ENCODE data around the gene RUFY4. TPM values are rescaled to one million over a fixed set of nuclear protein-coding genes. Genes with fewer than 3 reads are reported as not detected.

The RUFY4 gene, protein sequence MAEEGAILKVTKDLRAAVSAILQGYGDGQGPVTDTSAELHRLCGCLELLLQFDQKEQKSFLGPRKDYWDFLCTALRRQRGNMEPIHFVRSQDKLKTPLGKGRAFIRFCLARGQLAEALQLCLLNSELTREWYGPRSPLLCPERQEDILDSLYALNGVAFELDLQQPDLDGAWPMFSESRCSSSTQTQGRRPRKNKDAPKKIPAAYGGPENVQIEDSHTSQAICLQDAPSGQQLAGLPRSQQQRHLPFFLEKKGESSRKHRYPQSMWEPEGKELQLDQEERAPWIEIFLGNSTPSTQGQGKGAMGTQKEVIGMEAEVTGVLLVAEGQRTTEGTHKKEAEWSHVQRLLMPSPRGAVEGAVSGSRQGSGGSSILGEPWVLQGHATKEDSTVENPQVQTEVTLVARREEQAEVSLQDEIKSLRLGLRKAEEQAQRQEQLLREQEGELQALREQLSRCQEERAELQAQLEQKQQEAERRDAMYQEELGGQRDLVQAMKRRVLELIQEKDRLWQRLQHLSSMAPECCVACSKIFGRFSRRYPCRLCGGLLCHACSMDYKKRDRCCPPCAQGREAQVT
- total RNA-seq, result not detected
- long read RNA-seq, result 0 reads

GRCh38 chr2:218068721-218069334 lies at the start of gene RUFY4:
Gene RUFY4 (plus strand): TSS chr2:218069253. CDS start chr2:218070606, 1,353 bp downstream.
- intact Hi-C loops (cut with DNase I), result loop anchor here (2.0 kb wide), 1 partner anchor 284 kb away; no protein-coding TSS in a partner anchor
- peak; percentile 81 for DNase-seq (ENCODE audit: missing footprints)

GRCh38 chr2:218019411-218020060 lies 49.5 kb upstream of the RUFY4 start:
- DNase-seq (ENCODE audit: missing footprints) (no peak), ATAC-seq (no peak)
- intact Hi-C loops (cut with DNase I), result no loop called here

More at GRCh38 chr2:218068721-218069334, at the start of gene RUFY4:
- peak; percentile 68 for ATAC-seq

DNA sequence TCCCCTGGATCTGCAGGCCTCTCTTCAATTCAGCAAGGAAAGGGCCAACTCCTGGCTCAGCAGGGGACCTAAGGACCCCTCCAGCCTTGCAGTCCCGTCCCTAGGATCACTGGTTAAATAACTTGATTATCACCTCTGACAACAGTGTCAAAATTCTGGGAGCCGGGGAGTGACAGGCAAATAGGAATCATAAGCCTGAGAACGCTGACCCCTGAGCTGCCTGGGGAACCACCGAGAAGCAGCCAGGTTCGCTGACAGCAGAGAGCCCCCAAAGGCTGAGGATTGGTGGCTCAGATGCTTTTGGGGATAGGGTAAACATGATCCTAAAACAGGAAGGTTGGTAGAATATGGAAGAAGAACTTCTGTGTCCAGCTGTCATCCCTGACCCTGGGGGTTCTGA lies 48.8 kb upstream of the RUFY4 start:
- ATAC-seq (no peak), DNase-seq (ENCODE audit: missing footprints) (no peak)
- intact Hi-C loops (cut with DNase I), result no loop called here

GRCh38 chr2:218020966-218021535 lies 48.0 kb upstream of the RUFY4 start:
- no peak for DNase-seq (ENCODE audit: missing footprints)
- intact Hi-C loops (cut with DNase I), result no loop called here
- ATAC-seq, result no peak

DNA sequence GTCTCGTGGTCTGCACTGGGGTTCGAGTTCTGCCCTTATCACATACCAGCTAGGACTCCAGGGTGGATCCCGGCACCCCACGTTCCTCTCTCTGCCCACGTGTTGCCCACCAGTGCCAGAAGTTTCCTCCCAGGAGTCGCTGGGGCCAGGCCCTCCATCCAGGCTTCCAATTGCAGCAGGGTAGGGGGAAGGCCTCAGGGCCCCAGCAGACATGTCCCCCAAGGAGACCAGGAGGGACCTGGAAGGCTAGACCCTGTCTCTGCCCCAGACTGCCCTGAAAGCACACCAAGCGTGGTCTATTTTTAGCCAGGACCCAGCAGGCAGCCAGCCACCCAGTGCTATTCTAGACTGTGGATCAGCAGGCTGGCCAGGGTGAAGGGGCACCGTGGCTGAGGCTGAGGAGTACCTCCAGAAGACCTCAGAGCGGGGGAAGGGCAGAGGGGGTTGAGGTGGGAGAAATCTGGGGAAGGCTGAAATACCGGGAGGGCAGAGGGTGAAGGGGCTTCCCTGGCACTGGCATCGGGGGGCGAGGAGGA lies 47.4 kb upstream of the RUFY4 start:
- DNase-seq (ENCODE audit: missing footprints) (peak; percentile 85), ATAC-seq (peak; percentile 75)
- intact Hi-C loops (cut with DNase I), result no loop called here

GRCh38 chr2:218022131-218022850 lies 46.8 kb upstream of the RUFY4 start:
- intact Hi-C loops (cut with DNase I), result no loop called here
- no peak for DNase-seq (ENCODE audit: missing footprints)
- ATAC-seq, result no peak

- ATAC-seq, result no peak
- intact Hi-C loops (cut with DNase I), result no loop called here
- DNase-seq (ENCODE audit: missing footprints), result no peak
These were observed 46.1 kb upstream of the RUFY4 start for GRCh38 chr2:218022851-218023530.

GRCh38 chr2:218023636-218024035 lies 45.4 kb upstream of the RUFY4 start:
- DNase-seq (ENCODE audit: missing footprints), result peak; percentile 1
- no peak for ATAC-seq
- intact Hi-C loops (cut with DNase I), result no loop called here

- DNase-seq (ENCODE audit: missing footprints) (peak; percentile 28), ATAC-seq (peak; percentile 63)
- intact Hi-C loops (cut with DNase I), result no loop called here
These were observed 44.7 kb upstream of the RUFY4 start for GRCh38 chr2:218024336-218024735.

DNA sequence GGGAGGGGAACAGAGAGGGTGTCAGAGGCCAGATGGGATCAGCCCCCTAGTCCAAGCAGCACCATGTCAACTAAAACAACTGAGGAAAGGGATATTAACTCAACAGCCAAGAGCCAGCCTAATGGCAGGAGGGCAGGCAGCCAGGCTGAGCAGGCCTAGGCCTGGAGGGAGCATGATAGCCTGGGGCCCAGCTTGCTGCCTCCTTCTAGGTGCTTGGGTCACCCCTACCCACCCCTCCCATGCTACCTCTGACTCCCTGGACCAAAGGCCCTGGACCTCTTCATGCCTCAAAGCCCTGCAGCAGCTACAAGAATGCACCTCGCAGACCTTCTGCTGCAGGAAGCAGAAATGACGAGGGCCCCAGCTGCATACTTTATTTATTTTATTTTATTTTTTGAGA lies 44.2 kb upstream of the RUFY4 start:
- DNase-seq (ENCODE audit: missing footprints), result no peak
- intact Hi-C loops (cut with DNase I), result no loop called here
- no peak for ATAC-seq

DNA sequence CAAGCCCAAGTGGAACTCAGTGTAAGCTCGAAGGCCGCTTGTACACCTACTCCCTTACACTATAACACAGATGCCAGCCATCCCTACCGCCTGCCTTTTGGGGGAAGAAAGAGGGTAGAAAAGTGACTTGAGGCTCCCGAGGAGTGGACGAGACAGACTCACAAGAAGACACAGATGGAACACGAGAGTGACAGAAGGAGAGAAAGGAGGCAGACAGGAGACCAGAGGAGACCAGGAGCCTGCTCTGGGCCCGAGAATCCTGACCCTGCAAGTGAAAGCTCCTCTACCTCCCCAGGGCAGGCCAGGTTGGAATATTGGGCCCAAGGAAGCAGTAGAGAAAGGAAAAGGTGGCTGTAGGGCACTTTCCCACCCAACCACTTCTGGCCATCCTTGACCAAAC lies 42.8 kb upstream of the RUFY4 start:
- intact Hi-C loops (cut with DNase I), result no loop called here
- ATAC-seq (no peak), DNase-seq (ENCODE audit: missing footprints) (no peak)

DNA sequence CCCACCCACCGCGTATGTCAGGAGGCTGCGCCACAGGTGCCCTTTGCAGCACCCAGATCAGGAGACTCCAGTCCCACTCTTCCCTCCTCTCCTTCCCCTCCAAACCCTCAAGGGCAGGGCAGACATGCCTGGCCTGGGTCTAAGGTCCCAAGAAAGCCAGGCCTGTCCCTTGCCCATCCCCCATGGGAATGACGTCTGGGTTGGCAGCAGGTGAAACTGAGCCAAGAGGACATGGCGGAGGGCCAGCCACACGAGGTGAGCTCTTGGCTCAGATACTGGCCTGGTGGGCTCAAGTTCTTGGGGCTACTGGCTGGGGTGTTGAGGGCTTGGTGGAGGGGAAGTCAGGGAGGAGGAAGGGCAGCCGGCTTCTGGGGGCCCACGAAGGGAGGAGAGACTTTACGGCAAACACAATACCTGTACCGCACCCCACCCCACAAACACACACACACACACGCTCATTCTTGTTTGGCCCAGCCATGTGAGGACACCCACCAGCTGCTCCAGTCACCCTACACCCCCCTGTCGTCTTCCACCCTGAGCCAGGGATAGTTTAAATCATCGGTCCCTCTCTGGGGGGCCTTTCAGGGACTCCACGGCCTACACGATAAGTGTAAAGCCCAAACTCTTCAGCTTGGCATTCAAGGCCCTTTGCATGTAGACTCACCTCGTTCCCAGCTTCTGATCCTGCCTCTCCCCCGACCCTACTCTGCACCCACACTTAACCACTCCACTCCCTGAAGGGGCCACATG lies 42.2 kb upstream of the RUFY4 start:
- intact Hi-C loops (cut with DNase I), result no loop called here
- DNase-seq (ENCODE audit: missing footprints) (no peak), ATAC-seq (no peak)

DNA sequence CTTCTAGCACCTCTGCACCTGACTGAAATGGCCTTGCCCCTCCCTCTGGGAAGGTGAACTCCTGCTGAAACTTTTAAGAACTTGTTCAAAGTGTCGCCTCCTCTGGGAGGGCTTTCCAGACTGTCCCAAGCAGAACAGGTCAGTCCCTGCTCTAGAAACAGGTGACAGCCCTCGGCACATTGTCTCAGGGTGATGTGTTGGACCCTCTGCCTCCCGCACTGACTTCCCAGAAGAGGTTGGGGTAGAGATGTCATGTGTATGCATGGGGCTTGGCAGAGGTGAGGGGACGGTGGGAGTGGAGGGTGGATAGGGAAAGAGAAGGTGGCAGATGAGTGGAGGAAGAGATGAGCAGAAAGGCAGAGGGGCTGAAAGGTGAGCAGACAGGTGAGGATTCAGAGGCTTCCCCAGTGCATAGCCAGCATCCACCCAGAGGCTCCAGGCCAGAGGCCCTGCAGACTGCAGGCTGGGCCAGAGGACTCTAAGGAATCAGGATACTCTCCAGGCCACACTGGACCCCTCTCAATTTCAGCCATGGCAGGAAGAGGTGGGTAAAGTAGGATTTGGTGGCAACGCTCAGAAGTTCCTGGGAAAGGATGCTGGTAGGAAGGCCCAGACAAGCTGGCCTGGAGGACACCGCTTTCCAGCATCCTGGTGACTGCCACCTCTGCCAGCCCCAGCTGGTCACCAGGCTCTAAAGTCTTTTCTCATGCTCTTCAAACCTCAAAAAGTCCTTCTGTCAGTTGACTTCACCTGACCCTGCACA lies 41.4 kb upstream of the RUFY4 start:
- ATAC-seq, result no peak
- no peak for DNase-seq (ENCODE audit: missing footprints)
- intact Hi-C loops (cut with DNase I), result no loop called here

DNA sequence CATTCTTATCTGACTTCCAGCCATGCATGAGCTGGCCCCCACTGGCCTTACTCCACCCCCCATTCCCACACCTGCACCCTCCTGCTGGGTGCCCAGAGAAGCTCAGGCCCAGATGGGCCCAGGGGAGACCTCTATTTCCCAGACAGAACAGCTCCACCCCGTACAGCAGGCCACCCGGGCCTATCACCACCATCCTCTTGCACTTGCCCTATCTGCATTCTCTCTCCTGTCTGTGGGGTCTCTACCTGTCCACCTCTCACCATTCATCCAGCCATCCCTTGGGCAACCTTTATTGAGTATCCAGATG lies 40.9 kb upstream of the RUFY4 start:
- intact Hi-C loops (cut with DNase I), result no loop called here
- ATAC-seq (no peak), DNase-seq (ENCODE audit: missing footprints) (no peak)

- DNase-seq (ENCODE audit: missing footprints), result no peak
- ATAC-seq, result no peak
- intact Hi-C loops (cut with DNase I), result no loop called here
These were observed 40.3 kb upstream of the RUFY4 start for GRCh38 chr2:218028562-218029348.

Measured in Right ventricle myocardium inferior (tissue), 1 donor.